Astrocyte of the hippocampus (primary cell): ENCODE measurements around the gene SLC22A13.
"Not testable (repeated sequence)": the region's sequence is repeated elsewhere in the genome, so short reads cannot be mapped to it uniquely, and the experiment has no call there.

ENCODE experiments used
- DNase-seq: peaks from one replicate; pipeline ENCODE4 v3.0.0; 2011; ENCODE audit warnings: low read depth, low spot score

SLC22A13 gene

GRCh38 chr3:38265604-38266307 lies at the start of gene SLC22A13:
TSS of gene SLC22A13 (plus strand) at chr3:38265812. CDS start at chr3:38265861, 49 bp downstream.
- no peak for DNase-seq

GRCh38 chr3:38219609-38220197 lies 45.9 kb upstream of the SLC22A13 start:
- DNase-seq = no peak

- no peak for DNase-seq
Measured at GRCh38 chr3:38221005-38221404, 44.6 kb upstream of the SLC22A13 start.

GRCh38 chr3:38222032-38222634 lies 43.5 kb upstream of the SLC22A13 start:
- no peak for DNase-seq

GRCh38 chr3:38224357-38224756 lies 41.3 kb upstream of the SLC22A13 start:
- no peak for DNase-seq

- DNase-seq = peak; percentile 9
Measured at GRCh38 chr3:38226273-38226672, 39.3 kb upstream of the SLC22A13 start.

- peak; percentile 20 for DNase-seq
Measured at GRCh38 chr3:38227989-38228388, 37.6 kb upstream of the SLC22A13 start.

- DNase-seq = no peak
Measured at GRCh38 chr3:38229036-38229435, 36.6 kb upstream of the SLC22A13 start.

GRCh38 chr3:38232701-38233100 lies 32.9 kb upstream of the SLC22A13 start:
- no peak for DNase-seq

- DNase-seq = no peak
Measured at GRCh38 chr3:38235466-38235865, 30.1 kb upstream of the SLC22A13 start.

GRCh38 chr3:38238416-38239008 lies 27.1 kb upstream of the SLC22A13 start:
- no peak for DNase-seq

GRCh38 chr3:38242812-38243211 lies 22.8 kb upstream of the SLC22A13 start:
- not testable (repeated sequence) for DNase-seq

- no peak for DNase-seq
Measured at GRCh38 chr3:38245930-38246329, 19.7 kb upstream of the SLC22A13 start.

- peak; percentile 92 for DNase-seq
Measured at GRCh38 chr3:38247366-38248035, 18.1 kb upstream of the SLC22A13 start.

GRCh38 chr3:38250198-38250597 lies 15.4 kb upstream of the SLC22A13 start:
- no peak for DNase-seq

GRCh38 chr3:38251197-38251596 lies 14.4 kb upstream of the SLC22A13 start:
- DNase-seq = no peak

GRCh38 chr3:38253704-38254103 lies 11.9 kb upstream of the SLC22A13 start:
- DNase-seq = no peak

- DNase-seq = no peak
Measured at GRCh38 chr3:38254872-38255271, 10.7 kb upstream of the SLC22A13 start.

GRCh38 chr3:38255627-38256026 lies 10.0 kb upstream of the SLC22A13 start:
- DNase-seq = no peak

- peak; percentile 69 for DNase-seq
Measured at GRCh38 chr3:38257583-38257982, 8.0 kb upstream of the SLC22A13 start.

- DNase-seq = no peak
Measured at GRCh38 chr3:38260474-38260873, 5.1 kb upstream of the SLC22A13 start.

- no peak for DNase-seq
Measured at GRCh38 chr3:38264353-38264771, 1.2 kb upstream of the SLC22A13 start.
